ENCODE data around the gene MAN1A2. TPM values are rescaled to one million over a fixed set of nuclear protein-coding genes. Genes with fewer than 3 reads are reported as not detected.
A peak's percentile ranks its signal among the peaks of the same experiment; 100 is the strongest.

MAN1A2 gene
- total and polyA plus RNA-seq, 9 of the 15 experiments (the other 6 are each of a cell fraction or from before 2014, with no cell fraction given): 4.2 to 38.4 (median 18.7) TPM

- TF ChIP-seq THRB (CRISPR knock-in tag; conservative IDR thresholded peaks at IDR 0.05) (peak; percentile 42; the same call in 1 of the 2 replicates), ZNF12 (CRISPR knock-in tag; IDR thresholded peaks at IDR 0.05) (no peak), E2F3 (CRISPR knock-in tag; IDR thresholded peaks at IDR 0.05) (0 out of 2 replicates have a peak, but pooled peaks have one; percentile 41), POLR2A (conservative IDR thresholded peaks at IDR 0.05) (0 out of 2 replicates have a peak, but pooled peaks have one; percentile 32), PPARD (CRISPR knock-in tag; IDR thresholded peaks at IDR 0.05) (no peak), STAT5A (IDR thresholded peaks at IDR 0.05; ENCODE audit: borderline replicate concordance, low read length) (no peak), NCOA1 (IDR thresholded peaks at IDR 0.05; ENCODE audit: low read depth) (no peak), RAD51 (IDR thresholded peaks at IDR 0.05; ENCODE audit: borderline replicate concordance, low read depth) (no peak), ZBTB8A (IDR thresholded peaks at IDR 0.05; ENCODE audit: partially characterized antibody) (no peak), POLR2AphosphoS2 (IDR thresholded peaks at IDR 0.05; ENCODE audit: low read length) (peak; percentile 62; the same call in 1 of the 2 replicates), HDAC8 (tag; IDR thresholded peaks at IDR 0.05) (peak; percentile 68; the same call in 1 of the 2 replicates), SNIP1 (IDR thresholded peaks at IDR 0.05; ENCODE audit: low read depth) (no peak), EHMT2 (IDR thresholded peaks at IDR 0.05) (0 out of 2 replicates have a peak, but pooled peaks have one; percentile 21), E2F6 (IDR thresholded peaks at IDR 0.05; ENCODE audit: borderline replicate concordance in 1 of 2, extremely low read depth in 1 of 2, insufficient read depth in 1 of 2, insufficient read length in 1 of 2, low read depth in 1 of 2, low read length in 1 of 2, poor library complexity in 1 of 2, severe bottlenecking in 1 of 2) (peak in 1 of 2 experiments; percentile 40), ZNF146 (CRISPR knock-in tag; IDR thresholded peaks at IDR 0.05; ENCODE audit: unreplicated experiment) (no peak), ADNP (tag; IDR thresholded peaks at IDR 0.05) (no peak), ZNF592 (IDR thresholded peaks at IDR 0.05) (peak; percentile 56; the same call in 1 of the 2 replicates), NBN (IDR thresholded peaks at IDR 0.05; ENCODE audit: low read depth) (peak; percentile 16; the same call in 1 of the 2 replicates), PML (IDR thresholded peaks at IDR 0.05; ENCODE audit: low read length) (no peak), KLF13 (tag; IDR thresholded peaks at IDR 0.05; ENCODE audit: borderline replicate concordance, low read depth) (peak; percentile 63; the same call in 1 of the 2 replicates), DPF2 (IDR thresholded peaks at IDR 0.05) (peak; percentile 16; the same call in 1 of the 2 replicates), ZNF395 (CRISPR knock-in tag; IDR thresholded peaks at IDR 0.05) (peak; percentile 53; the same call in 1 of the 2 replicates), CAMTA2 (CRISPR knock-in tag; conservative IDR thresholded peaks at IDR 0.05) (no peak)
Observed at GRCh38 chr1:117363571-117364048, 3.6 kb upstream of the MAN1A2 start (continued).

Data from K562 (cell line).